ENCODE results near the gene UNC5B. TPM values are rescaled to one million over a fixed set of nuclear protein-coding genes. Genes with fewer than 3 reads are reported as not detected.

The UNC5B gene
- polyA plus RNA-seq, 1 donor (not counting 4 experiments of a cell fraction or from before 2014, with no cell fraction given): 1.1 TPM

DNA sequence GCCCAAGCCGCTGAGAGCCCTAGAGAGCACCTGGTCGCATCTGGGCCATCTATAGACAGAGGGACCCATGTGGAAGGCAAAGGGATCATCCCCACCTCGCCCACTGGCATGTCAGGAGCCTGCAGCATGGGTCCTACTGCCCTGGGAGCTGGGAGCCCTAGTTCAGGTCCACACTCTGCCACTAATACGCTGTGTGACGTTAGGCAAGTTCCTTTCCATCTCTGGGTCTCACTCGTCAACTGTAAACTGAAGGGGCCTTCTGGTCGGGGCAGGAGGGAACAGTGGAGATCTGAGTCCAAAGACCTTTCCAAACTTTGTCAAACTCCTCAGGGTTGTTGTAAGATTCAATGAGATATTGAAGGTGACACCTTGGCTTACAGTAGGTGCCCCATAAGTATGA is 23.4 kb downstream of the UNC5B start:
- DNase-seq (ENCODE audit: low read depth, low spot score) (no peak), FAIRE-seq (no peak)
- H3K4me3 ChIP-seq (ENCODE audit: control insufficient read depth in 2 of 3, extremely low read depth in 1 of 3, insufficient read depth in 2 of 3, low read depth in 1 of 3, low read length in 3 of 3): no peak overlapping the region
- H4K20me1 ChIP-seq (ENCODE audit: control insufficient read depth, extremely low read depth, insufficient read depth, low read length): peaks cover 2% of the 10 kb centered on the region
- H3K9me3 ChIP-seq (ENCODE audit: control insufficient read depth, low read depth, low read length): no peaks in the 10 kb centered on the region
- no peak overlapping the region for H3K4me2 ChIP-seq (ENCODE audit: control insufficient read depth, extremely low read depth, insufficient read depth, low read depth, low read length)
- no peak overlapping the region for H3K9ac ChIP-seq (ENCODE audit: control insufficient read depth, extremely low read depth, insufficient read depth, low read length)
- no peaks in the 10 kb centered on the region for H3K9me1 ChIP-seq (ENCODE audit: control insufficient read depth, extremely low read depth, insufficient read depth, low read length)
- no peaks in the 10 kb centered on the region for H3K4me1 ChIP-seq (ENCODE audit: control insufficient read depth, extremely low read depth, insufficient read depth, low read length)
- dilution Hi-C loops (cut with MboI; ENCODE audit: extremely low pct_ligation_motif_present, low sequenced_read_pairs): no loop called here
- TF ChIP-seq, protein P1, sequence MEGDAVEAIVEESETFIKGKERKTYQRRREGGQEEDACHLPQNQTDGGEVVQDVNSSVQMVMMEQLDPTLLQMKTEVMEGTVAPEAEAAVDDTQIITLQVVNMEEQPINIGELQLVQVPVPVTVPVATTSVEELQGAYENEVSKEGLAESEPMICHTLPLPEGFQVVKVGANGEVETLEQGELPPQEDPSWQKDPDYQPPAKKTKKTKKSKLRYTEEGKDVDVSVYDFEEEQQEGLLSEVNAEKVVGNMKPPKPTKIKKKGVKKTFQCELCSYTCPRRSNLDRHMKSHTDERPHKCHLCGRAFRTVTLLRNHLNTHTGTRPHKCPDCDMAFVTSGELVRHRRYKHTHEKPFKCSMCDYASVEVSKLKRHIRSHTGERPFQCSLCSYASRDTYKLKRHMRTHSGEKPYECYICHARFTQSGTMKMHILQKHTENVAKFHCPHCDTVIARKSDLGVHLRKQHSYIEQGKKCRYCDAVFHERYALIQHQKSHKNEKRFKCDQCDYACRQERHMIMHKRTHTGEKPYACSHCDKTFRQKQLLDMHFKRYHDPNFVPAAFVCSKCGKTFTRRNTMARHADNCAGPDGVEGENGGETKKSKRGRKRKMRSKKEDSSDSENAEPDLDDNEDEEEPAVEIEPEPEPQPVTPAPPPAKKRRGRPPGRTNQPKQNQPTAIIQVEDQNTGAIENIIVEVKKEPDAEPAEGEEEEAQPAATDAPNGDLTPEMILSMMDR (optimal IDR thresholded peaks at IDR 0.05 in 1 of 3, IDR thresholded peaks at IDR 0.05 in 1 of 3, conservative IDR thresholded peaks at IDR 0.05 in 1 of 3; ENCODE audit: extremely low read depth in 1 of 3, insufficient read depth in 2 of 3, low read length in 3 of 3): no peak
- TF ChIP-seq EZH2 (IDR thresholded peaks at IDR 0.05; ENCODE audit: low read length): no peak
- no peaks in the 10 kb centered on the region for H3K79me2 ChIP-seq (ENCODE audit: control insufficient read depth, insufficient read depth, low read length)
- no peak overlapping the region for H2AFZ ChIP-seq (ENCODE audit: control insufficient read depth, low read length)
- H3K27me3 ChIP-seq (ENCODE audit: control insufficient read depth, extremely low read depth, insufficient read depth, low read length): peaks cover 14% of the 10 kb centered on the region
- H3K36me3 ChIP-seq (ENCODE audit: control insufficient read depth in 2 of 2, extremely low read depth in 1 of 2, insufficient read depth in 2 of 2, low read length in 2 of 2): no peaks in the 10 kb centered on the region
- H3K27ac ChIP-seq (ENCODE audit: control insufficient read depth, insufficient read depth, low read length): no peak overlapping the region

DNA sequence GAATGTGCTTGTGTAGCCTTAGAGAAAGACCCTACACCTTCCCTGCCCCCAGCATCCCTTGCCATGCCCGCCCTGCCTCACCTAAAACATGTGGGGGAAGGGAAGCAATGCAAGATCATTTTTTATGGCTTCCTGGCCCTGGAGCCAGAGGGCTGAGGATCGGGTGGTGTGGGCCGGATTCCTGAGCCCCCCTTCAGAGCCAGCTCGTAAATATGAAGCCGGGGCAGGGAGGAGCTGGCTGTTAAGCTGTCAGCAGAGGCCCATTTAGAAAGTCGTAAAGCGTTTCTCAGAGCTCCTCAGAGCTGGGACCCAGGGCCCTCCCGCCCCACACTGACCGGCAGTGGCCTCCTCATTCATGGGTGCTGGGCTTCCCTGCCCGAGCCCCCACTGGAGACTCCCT is 23.9 kb downstream of the UNC5B start:
- TF ChIP-seq EZH2 (IDR thresholded peaks at IDR 0.05; ENCODE audit: low read length): no peak
- TF ChIP-seq, protein P1 (optimal IDR thresholded peaks at IDR 0.05 in 1 of 3, IDR thresholded peaks at IDR 0.05 in 1 of 3, conservative IDR thresholded peaks at IDR 0.05 in 1 of 3; ENCODE audit: extremely low read depth in 1 of 3, insufficient read depth in 2 of 3, low read length in 3 of 3): no peak
- DNase-seq (ENCODE audit: low read depth, low spot score) (no peak), FAIRE-seq (no peak)
- H3K27me3 ChIP-seq (ENCODE audit: control insufficient read depth, extremely low read depth, insufficient read depth, low read length): peaks cover 14% of the 10 kb centered on the region
- no peak overlapping the region for H3K27ac ChIP-seq (ENCODE audit: control insufficient read depth, insufficient read depth, low read length)
- dilution Hi-C loops (cut with MboI; ENCODE audit: extremely low pct_ligation_motif_present, low sequenced_read_pairs): no loop called here
- peaks cover 2% of the 10 kb centered on the region for H4K20me1 ChIP-seq (ENCODE audit: control insufficient read depth, extremely low read depth, insufficient read depth, low read length)
- H3K4me1 ChIP-seq (ENCODE audit: control insufficient read depth, extremely low read depth, insufficient read depth, low read length): no peaks in the 10 kb centered on the region
- H3K9ac ChIP-seq (ENCODE audit: control insufficient read depth, extremely low read depth, insufficient read depth, low read length): no peak overlapping the region
- no peak overlapping the region for H2AFZ ChIP-seq (ENCODE audit: control insufficient read depth, low read length)
- H3K36me3 ChIP-seq (ENCODE audit: control insufficient read depth in 2 of 2, extremely low read depth in 1 of 2, insufficient read depth in 2 of 2, low read length in 2 of 2): no peaks in the 10 kb centered on the region
- no peaks in the 10 kb centered on the region for H3K9me3 ChIP-seq (ENCODE audit: control insufficient read depth, low read depth, low read length)
- H3K9me1 ChIP-seq (ENCODE audit: control insufficient read depth, extremely low read depth, insufficient read depth, low read length): no peaks in the 10 kb centered on the region
- H3K4me2 ChIP-seq (ENCODE audit: control insufficient read depth, extremely low read depth, insufficient read depth, low read depth, low read length): no peak overlapping the region
- no peak overlapping the region for H3K4me3 ChIP-seq (ENCODE audit: control insufficient read depth in 2 of 3, extremely low read depth in 1 of 3, insufficient read depth in 2 of 3, low read depth in 1 of 3, low read length in 3 of 3)
- no peaks in the 10 kb centered on the region for H3K79me2 ChIP-seq (ENCODE audit: control insufficient read depth, insufficient read depth, low read length)
